Measurements from ENCODE around the gene NADSYN1. TPM values are rescaled to one million over a fixed set of nuclear protein-coding genes. Genes with fewer than 3 reads are reported as not detected.

Gene NADSYN1
- polyA plus RNA-seq, 3 donors, result 44.1 to 162 (median 44.8) TPM

DNA sequence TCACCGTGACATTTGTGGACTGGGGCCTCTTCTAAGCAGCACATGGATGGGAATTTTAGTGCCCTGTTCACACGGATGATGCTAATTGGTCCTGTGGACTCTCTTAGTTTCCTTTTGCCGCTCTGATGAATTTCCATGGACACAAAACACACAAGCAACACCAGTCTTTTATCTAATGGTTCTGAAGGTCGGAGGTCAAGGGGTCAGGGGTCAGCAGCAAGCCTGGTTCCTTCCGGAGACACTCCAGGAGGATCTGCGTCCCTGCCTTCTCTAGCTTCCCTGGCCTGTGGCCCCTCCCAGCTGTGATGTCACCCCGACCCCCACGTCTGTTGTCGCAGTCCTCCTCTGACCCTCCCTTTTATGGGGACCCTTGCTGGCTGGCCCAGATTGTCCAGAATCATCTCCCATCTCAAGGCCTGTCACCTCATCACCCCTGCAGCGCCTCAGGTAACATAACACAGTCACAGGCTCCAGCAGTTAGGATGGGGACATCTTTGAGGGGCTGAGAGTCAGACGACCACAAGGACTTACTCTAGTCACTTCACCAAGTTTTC lies 6.8 kb downstream of the NADSYN1 start:
- H3K36me3 ChIP-seq (replicated peaks in 1 of 2; ENCODE audit: control insufficient read depth in 1 of 2, insufficient read depth in 2 of 2, low read length in 2 of 2), result peaks cover 92 to 99% of the 10 kb centered on the region in 2 donors
- no peak for DNase-seq
- H3K9ac ChIP-seq (ENCODE audit: insufficient read depth, low read length, poor library complexity, severe bottlenecking), result no peak overlapping the region
- Mint-ChIP-seq H3K4me1 (peaks cover 6% of the 10 kb centered on the region), H3K27ac (peak overlapping the region in 3 of 7 donors; percentile 6 to 65 (median 38)), H3K4me3 (no peak overlapping the region), H3K27me3 (ENCODE audit: low read depth in 3 of 3) (peaks cover 0 to 1% (median 0%) of the 10 kb centered on the region in 3 donors), H3K36me3 (peaks cover 93 to 98% of the 10 kb centered on the region in 2 donors), H3K9me3 (no peaks in the 10 kb centered on the region)
- H3K4me1 ChIP-seq (ENCODE audit: control insufficient read depth in 1 of 2, insufficient read depth in 2 of 2, low read length in 2 of 2), result peaks cover 0 to under 1% of the 10 kb centered on the region in 2 donors
- H3K9me3 ChIP-seq (replicated peaks in 1 of 2; ENCODE audit: control insufficient read depth in 1 of 2, insufficient read depth in 1 of 2, low read length in 2 of 2), result no peaks in the 10 kb centered on the region
- H4K20me1 ChIP-seq (ENCODE audit: insufficient read depth, low read length), result peaks cover 90% of the 10 kb centered on the region
- H2AFZ ChIP-seq (ENCODE audit: insufficient read depth, low read depth, low read length, poor library complexity, severe bottlenecking), result no peak overlapping the region
- H3K27me3 ChIP-seq (ENCODE audit: control insufficient read depth in 2 of 2, insufficient read depth in 2 of 2, low read length in 2 of 2), result no peaks in the 10 kb centered on the region
- TF ChIP-seq, protein P1, sequence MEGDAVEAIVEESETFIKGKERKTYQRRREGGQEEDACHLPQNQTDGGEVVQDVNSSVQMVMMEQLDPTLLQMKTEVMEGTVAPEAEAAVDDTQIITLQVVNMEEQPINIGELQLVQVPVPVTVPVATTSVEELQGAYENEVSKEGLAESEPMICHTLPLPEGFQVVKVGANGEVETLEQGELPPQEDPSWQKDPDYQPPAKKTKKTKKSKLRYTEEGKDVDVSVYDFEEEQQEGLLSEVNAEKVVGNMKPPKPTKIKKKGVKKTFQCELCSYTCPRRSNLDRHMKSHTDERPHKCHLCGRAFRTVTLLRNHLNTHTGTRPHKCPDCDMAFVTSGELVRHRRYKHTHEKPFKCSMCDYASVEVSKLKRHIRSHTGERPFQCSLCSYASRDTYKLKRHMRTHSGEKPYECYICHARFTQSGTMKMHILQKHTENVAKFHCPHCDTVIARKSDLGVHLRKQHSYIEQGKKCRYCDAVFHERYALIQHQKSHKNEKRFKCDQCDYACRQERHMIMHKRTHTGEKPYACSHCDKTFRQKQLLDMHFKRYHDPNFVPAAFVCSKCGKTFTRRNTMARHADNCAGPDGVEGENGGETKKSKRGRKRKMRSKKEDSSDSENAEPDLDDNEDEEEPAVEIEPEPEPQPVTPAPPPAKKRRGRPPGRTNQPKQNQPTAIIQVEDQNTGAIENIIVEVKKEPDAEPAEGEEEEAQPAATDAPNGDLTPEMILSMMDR (IDR thresholded peaks at IDR 0.05), result no peak
- intact Hi-C loops (cut with micrococcal nuclease), result no loop called here
- 83% methylated on average over 9 of the region's 11 CpGs for WGBS (ENCODE audit: insufficient coverage)
- no peak overlapping the region for H3K27ac ChIP-seq (ENCODE audit: low read depth in 1 of 2, low read length in 2 of 2)
- H3K79me2 ChIP-seq (ENCODE audit: insufficient read depth, low read length), result peaks cover 24% of the 10 kb centered on the region
- H3K4me2 ChIP-seq (replicated peaks; ENCODE audit: extremely low read depth, low read length, poor library complexity, severe bottlenecking), result no peak overlapping the region
- no peak overlapping the region for H3K4me3 ChIP-seq (replicated peaks in 1 of 3; ENCODE audit: low read depth in 2 of 3, low read length in 3 of 3)

DNA sequence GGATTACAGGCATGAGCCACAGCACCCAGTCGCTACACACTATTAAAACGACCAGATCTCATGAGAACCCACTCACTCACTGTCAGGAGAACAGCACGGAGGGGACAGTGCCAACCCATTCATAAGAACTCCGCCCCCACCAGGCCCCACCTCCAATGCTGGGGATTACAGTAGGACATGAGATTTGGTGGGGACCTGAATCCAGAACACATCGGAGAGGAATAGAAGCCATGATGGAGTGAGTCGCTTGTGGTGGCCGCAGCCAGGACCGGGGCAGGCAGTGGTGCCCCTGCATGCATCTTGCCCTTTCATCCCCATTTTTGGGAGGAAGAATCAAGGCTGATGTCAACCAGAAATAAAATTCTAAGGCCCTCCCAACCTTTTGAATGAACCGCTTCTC lies 8.7 kb downstream of the NADSYN1 start:
- no peak overlapping the region for H2AFZ ChIP-seq (ENCODE audit: insufficient read depth, low read depth, low read length, poor library complexity, severe bottlenecking)
- no peak overlapping the region for H3K4me3 ChIP-seq (replicated peaks in 1 of 3; ENCODE audit: low read depth in 2 of 3, low read length in 3 of 3)
- 92% methylated on average over 2 of the region's 9 CpGs for WGBS (ENCODE audit: insufficient coverage)
- intact Hi-C loops (cut with micrococcal nuclease), result no loop called here
- Mint-ChIP-seq H3K4me3 (no peak overlapping the region), H3K9me3 (peaks cover 0 to 1% (median 0%) of the 10 kb centered on the region in 7 donors), H3K27ac (peak overlapping the region in 1 of 7 donors; percentile 59), H3K27me3 (ENCODE audit: low read depth in 3 of 3) (peaks cover 0 to 1% (median 0%) of the 10 kb centered on the region in 3 donors), H3K36me3 (peaks cover 92 to 98% of the 10 kb centered on the region in 2 donors), H3K4me1 (no peaks in the 10 kb centered on the region)
- H3K9ac ChIP-seq (ENCODE audit: insufficient read depth, low read length, poor library complexity, severe bottlenecking), result no peak overlapping the region
- TF ChIP-seq, protein P1 (IDR thresholded peaks at IDR 0.05), result no peak
- H3K4me2 ChIP-seq (replicated peaks; ENCODE audit: extremely low read depth, low read length, poor library complexity, severe bottlenecking), result no peak overlapping the region
- no peaks in the 10 kb centered on the region for H3K4me1 ChIP-seq (ENCODE audit: control insufficient read depth in 1 of 2, insufficient read depth in 2 of 2, low read length in 2 of 2)
- peaks cover 86% of the 10 kb centered on the region for H4K20me1 ChIP-seq (ENCODE audit: insufficient read depth, low read length)
- H3K27ac ChIP-seq (ENCODE audit: low read depth in 1 of 2, low read length in 2 of 2), result no peak overlapping the region
- no peak for DNase-seq
- no peaks in the 10 kb centered on the region for H3K27me3 ChIP-seq (ENCODE audit: control insufficient read depth in 2 of 2, insufficient read depth in 2 of 2, low read length in 2 of 2)
- peaks cover 5% of the 10 kb centered on the region for H3K79me2 ChIP-seq (ENCODE audit: insufficient read depth, low read length)
- no peaks in the 10 kb centered on the region for H3K9me3 ChIP-seq (replicated peaks in 1 of 2; ENCODE audit: control insufficient read depth in 1 of 2, insufficient read depth in 1 of 2, low read length in 2 of 2)
- peaks cover 90 to 98% of the 10 kb centered on the region in 2 donors for H3K36me3 ChIP-seq (replicated peaks in 1 of 2; ENCODE audit: control insufficient read depth in 1 of 2, insufficient read depth in 2 of 2, low read length in 2 of 2)

Data from CD14-positive monocyte (primary cell).